GM18867 (cell line): ENCODE data around the gene COL4A4.
"Not testable (repeated sequence)": the region's sequence is repeated elsewhere in the genome, so short reads cannot be mapped to it uniquely, and the experiment has no call there.

Experiments
- ATAC-seq: cut with Tn5 transposase; IDR thresholded peaks from one replicate; pipeline ENCODE4 v1.9.1; 2021; ENCODE audit warnings: mild to moderate bottlenecking, moderate library complexity; ENCODE audit not compliant: unreplicated experiment

Gene COL4A4

GRCh38 chr2:227117852-227118251, 46.2 kb downstream of the COL4A4 start:
- ATAC-seq = no peak

DNA sequence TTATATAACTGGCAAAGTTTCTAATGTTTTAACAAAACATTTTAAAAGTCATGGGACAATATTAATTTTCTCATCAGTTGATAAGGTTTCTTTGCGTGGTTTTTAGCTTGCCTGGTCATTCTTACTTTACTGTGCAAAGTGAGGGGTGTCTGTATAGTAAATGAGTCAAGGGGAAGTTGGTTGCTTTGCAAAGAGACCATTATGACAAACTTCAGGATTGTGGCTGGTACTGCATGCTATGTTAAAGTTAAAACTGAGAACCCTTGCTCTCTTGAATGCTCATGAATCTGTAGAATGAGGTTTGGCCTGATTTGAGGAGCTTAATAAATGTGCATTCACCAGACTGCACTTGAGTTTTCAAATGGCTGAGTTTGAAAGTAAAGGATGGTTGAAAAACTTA, 47.0 kb downstream of the COL4A4 start:
- ATAC-seq = peak; percentile 45

- ATAC-seq = no peak
Measured at GRCh38 chr2:227115761-227116160, 48.2 kb downstream of the COL4A4 start.

GRCh38 chr2:227106845-227107759, 56.9 kb downstream of the COL4A4 start:
- peak; percentile 67 for ATAC-seq

DNA sequence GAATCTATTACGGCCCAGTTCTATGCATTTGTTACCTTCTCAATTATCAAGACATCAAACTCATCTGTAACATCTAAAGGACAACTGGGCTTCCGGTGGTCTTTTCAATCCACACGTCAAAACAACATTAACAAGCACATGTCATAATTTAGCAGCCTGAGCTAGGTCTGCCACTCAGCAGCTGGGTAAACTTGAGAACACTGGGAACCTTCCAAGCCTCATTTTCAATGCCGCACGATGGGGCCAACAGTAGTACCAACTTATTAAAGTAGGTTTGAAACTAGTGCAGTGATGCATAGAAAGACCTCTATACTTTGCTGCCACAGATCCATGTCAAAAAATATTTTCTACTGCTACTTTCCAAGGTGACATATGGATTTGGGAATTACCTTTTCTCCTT, 60.4 kb downstream of the COL4A4 start:
- no peak for ATAC-seq

GRCh38 chr2:227099340-227099739, 64.7 kb downstream of the COL4A4 start:
- no peak for ATAC-seq

- no peak for ATAC-seq
Measured at GRCh38 chr2:227098162-227098515, 65.9 kb downstream of the COL4A4 start.

- ATAC-seq = no peak
Measured at GRCh38 chr2:227097495-227098161, 66.4 kb downstream of the COL4A4 start.

DNA sequence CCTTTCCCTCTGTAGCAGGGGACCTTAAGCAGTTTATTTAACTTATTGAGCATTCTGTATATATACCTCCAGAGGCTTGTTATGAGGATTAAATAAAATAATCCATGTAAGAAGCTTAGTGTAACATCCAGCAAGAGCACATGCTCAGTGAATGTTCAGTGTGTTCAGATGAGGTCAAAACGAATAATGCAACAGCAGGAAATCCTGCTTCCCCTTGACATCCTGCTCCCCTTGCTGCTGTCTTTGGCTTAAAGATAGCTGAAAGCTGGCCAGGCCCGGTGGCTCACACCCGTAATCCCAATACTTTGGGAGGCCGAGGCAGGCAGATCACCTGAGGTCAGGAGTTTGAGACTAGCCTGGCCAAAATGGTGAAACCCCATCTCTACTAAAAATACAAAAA, 68.7 kb downstream of the COL4A4 start:
- ATAC-seq = no peak

GRCh38 chr2:227082286-227082685, 81.7 kb downstream of the COL4A4 start:
- peak; percentile 99 for ATAC-seq

GRCh38 chr2:227079726-227080125, 84.3 kb downstream of the COL4A4 start:
- no peak for ATAC-seq

DNA sequence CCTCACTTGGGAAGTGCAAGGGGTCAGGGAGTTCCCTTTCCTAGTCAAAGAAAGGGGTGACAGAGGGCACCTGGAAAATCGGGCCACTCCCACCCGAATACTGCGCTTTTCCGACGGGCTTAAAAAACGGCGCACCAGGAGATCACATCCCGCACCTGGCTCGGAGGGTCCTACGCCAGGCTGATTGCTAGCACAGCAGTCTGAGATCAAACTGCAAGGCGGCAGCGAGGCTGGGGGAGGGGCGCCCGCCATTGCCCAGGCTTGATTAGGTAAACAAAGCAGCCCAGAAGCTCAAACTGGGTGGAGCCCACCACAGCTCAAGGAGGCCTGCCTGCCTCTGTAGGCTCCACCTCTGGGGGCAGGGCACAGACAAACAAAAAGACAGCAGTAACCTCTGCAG, 98.9 kb downstream of the COL4A4 start:
- ATAC-seq = not testable (repeated sequence)

- no peak for ATAC-seq
Measured at GRCh38 chr2:227058888-227059399, 105.1 kb downstream of the COL4A4 start.

- no peak for ATAC-seq
Measured at GRCh38 chr2:227057743-227058447, 106.1 kb downstream of the COL4A4 start.

GRCh38 chr2:227057060-227057459, 106.9 kb downstream of the COL4A4 start:
- ATAC-seq = no peak

DNA sequence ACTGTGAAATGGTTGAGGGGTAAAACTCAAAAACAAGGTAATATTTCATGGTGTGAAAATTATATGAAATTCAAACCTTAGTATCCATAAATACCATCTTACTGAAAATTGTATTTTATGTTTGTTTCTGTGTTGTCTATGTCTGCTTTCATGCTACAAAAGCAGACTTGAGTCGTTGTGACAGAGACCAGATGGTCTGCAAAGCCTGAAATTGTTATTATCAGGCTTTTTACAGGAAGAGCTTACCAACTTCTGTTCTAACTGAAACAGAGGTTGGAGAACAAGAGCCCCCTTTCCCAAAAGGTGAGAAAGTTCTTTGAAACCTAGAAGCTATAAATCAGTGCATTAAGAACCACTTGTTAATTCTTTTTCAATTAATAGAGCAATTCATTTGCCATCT, 110.0 kb downstream of the COL4A4 start:
- no peak for ATAC-seq

GRCh38 chr2:227052879-227053278, 111.1 kb downstream of the COL4A4 start:
- ATAC-seq = no peak

DNA sequence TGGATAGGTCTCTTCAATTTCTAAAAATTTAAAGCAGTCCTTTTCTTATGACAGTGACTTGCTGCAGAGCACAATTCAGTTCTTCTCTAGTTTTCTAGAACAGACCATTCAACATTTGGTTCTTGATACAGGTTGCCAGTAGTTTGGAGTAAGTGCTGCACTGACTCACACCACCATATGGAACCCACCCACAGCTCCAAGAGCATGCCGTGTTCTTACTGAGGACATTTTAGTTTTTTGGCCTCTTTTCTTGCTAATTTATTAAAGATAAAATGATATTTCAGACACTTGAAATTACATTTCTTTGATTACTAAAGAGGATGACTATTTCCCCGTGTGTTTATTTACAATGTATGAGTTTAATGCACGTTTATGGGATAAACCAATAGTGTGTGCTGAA, 120.0 kb downstream of the COL4A4 start:
- no peak for ATAC-seq

- no peak for ATAC-seq
Measured at GRCh38 chr2:227038550-227039189, 125.3 kb downstream of the COL4A4 start.

DNA sequence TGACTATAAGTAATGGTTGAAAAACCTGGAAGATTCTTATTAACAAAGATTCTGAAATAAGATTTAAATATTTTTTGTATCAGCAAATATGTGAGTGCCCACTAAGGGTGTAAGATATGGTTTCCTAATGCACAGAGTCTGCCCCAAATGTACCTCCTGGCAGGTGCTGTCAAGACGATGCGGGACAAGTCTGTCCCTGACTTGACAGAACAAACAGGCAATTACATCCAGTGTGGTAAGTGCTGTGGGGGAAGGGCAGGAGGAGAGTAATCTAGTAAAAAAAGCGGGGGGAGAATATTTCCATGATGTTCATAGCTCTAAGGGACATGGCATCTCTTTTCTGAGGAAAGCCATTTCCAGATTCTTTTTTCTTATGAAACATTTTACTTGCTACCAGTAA, 127.5 kb downstream of the COL4A4 start:
- ATAC-seq = no peak
